Activated T-cell treated with anti-CD3 and anti-CD28 coated beads, Interleukin-2, amount 50 U/mL, for 24 hours (primary cell): ENCODE data around the gene CCKAR.

ENCODE experiments used
- DNase-seq: peaks from one replicate; pipeline ENCODE4 v3.0.0-alpha.2; 2020
- H3K27ac Mint-ChIP-seq: 2 replicates; pipeline ENCODE4 v1.8.0; 2020; ENCODE audit warnings: mild to moderate bottlenecking, mixed read lengths
- H3K27me3 Mint-ChIP-seq: 2 replicates; pipeline ENCODE4 v1.8.0; 2020; ENCODE audit warnings: mixed read lengths
- H3K36me3 Mint-ChIP-seq: 2 replicates; pipeline ENCODE4 v1.8.0; 2020; ENCODE audit warnings: low read depth, mixed read lengths
- H3K4me1 Mint-ChIP-seq: 2 replicates; pipeline ENCODE4 v1.8.0; 2020; ENCODE audit warnings: low read depth, mixed read lengths
- H3K4me3 Mint-ChIP-seq: 2 replicates; pipeline ENCODE4 v1.8.0; 2020; ENCODE audit warnings: mild to moderate bottlenecking, moderate library complexity, mixed read lengths
- H3K9me3 Mint-ChIP-seq: 2 replicates; pipeline ENCODE4 v1.8.0; 2020; ENCODE audit warnings: mixed read lengths

The CCKAR gene

GRCh38 chr4:26490111-26490959 lies at the start of gene CCKAR:
Gene CCKAR (minus strand): TSS chr4:26490484. CDS start chr4:26490267, 217 bp downstream.
- H3K27me3 Mint-ChIP-seq = peaks cover 11% of the 10 kb centered on the region
- H3K4me1 Mint-ChIP-seq = no peaks in the 10 kb centered on the region
- H3K9me3 Mint-ChIP-seq = no peaks in the 10 kb centered on the region
- H3K27ac Mint-ChIP-seq = no peak within 1 kb of the TSS
- H3K4me3 Mint-ChIP-seq = no peak within 1 kb of the TSS
- no peaks in the 10 kb centered on the region for H3K36me3 Mint-ChIP-seq
- DNase-seq = no peak

GRCh38 chr4:26533685-26534084 lies 43.4 kb upstream of the CCKAR start:
- DNase-seq = no peak
- Mint-ChIP-seq H3K9me3 (no peaks in the 10 kb centered on the region), H3K36me3 (no peaks in the 10 kb centered on the region), H3K27me3 (no peaks in the 10 kb centered on the region), H3K4me1 (no peaks in the 10 kb centered on the region), H3K4me3 (no peak overlapping the region), H3K27ac (no peak overlapping the region)

GRCh38 chr4:26531491-26532116 lies 41.3 kb upstream of the CCKAR start:
- no peak overlapping the region for H3K4me3 Mint-ChIP-seq
- no peaks in the 10 kb centered on the region for H3K27me3 Mint-ChIP-seq
- no peaks in the 10 kb centered on the region for H3K9me3 Mint-ChIP-seq
- no peak overlapping the region for H3K27ac Mint-ChIP-seq
- H3K4me1 Mint-ChIP-seq = no peaks in the 10 kb centered on the region
- DNase-seq = no peak
- H3K36me3 Mint-ChIP-seq = no peaks in the 10 kb centered on the region

GRCh38 chr4:26530099-26530498 lies 39.8 kb upstream of the CCKAR start:
- Mint-ChIP-seq H3K27me3 (no peaks in the 10 kb centered on the region), H3K27ac (no peak overlapping the region), H3K9me3 (no peaks in the 10 kb centered on the region), H3K36me3 (no peaks in the 10 kb centered on the region), H3K4me3 (no peak overlapping the region), H3K4me1 (no peaks in the 10 kb centered on the region)
- DNase-seq = no peak

GRCh38 chr4:26529479-26529878 lies 39.2 kb upstream of the CCKAR start:
- no peak for DNase-seq
- Mint-ChIP-seq H3K27ac (no peak overlapping the region), H3K4me1 (no peaks in the 10 kb centered on the region), H3K9me3 (no peaks in the 10 kb centered on the region), H3K27me3 (no peaks in the 10 kb centered on the region), H3K36me3 (no peaks in the 10 kb centered on the region), H3K4me3 (no peak overlapping the region)

- Mint-ChIP-seq H3K27me3 (peaks cover 9% of the 10 kb centered on the region), H3K36me3 (no peaks in the 10 kb centered on the region), H3K4me1 (no peaks in the 10 kb centered on the region), H3K4me3 (no peak overlapping the region), H3K27ac (no peak overlapping the region), H3K9me3 (no peaks in the 10 kb centered on the region)
- DNase-seq = no peak
These were observed 35.5 kb upstream of the CCKAR start for GRCh38 chr4:26525771-26526150.

GRCh38 chr4:26525136-26525770 lies 35.0 kb upstream of the CCKAR start:
- no peaks in the 10 kb centered on the region for H3K36me3 Mint-ChIP-seq
- no peak overlapping the region for H3K4me3 Mint-ChIP-seq
- H3K27ac Mint-ChIP-seq = no peak overlapping the region
- no peaks in the 10 kb centered on the region for H3K4me1 Mint-ChIP-seq
- H3K9me3 Mint-ChIP-seq = no peaks in the 10 kb centered on the region
- H3K27me3 Mint-ChIP-seq = peaks cover 9% of the 10 kb centered on the region
- no peak for DNase-seq

GRCh38 chr4:26524011-26524410 lies 33.7 kb upstream of the CCKAR start:
- Mint-ChIP-seq H3K27ac (no peak overlapping the region), H3K9me3 (no peaks in the 10 kb centered on the region), H3K36me3 (no peaks in the 10 kb centered on the region), H3K4me1 (no peaks in the 10 kb centered on the region), H3K4me3 (no peak overlapping the region), H3K27me3 (peaks cover 12% of the 10 kb centered on the region)
- no peak for DNase-seq

- Mint-ChIP-seq H3K27me3 (peaks cover 12% of the 10 kb centered on the region), H3K9me3 (no peaks in the 10 kb centered on the region), H3K27ac (no peak overlapping the region), H3K4me3 (no peak overlapping the region), H3K4me1 (no peaks in the 10 kb centered on the region), H3K36me3 (no peaks in the 10 kb centered on the region)
- no peak for DNase-seq
These were observed 32.2 kb upstream of the CCKAR start for GRCh38 chr4:26522478-26522877.

GRCh38 chr4:26520728-26521450 lies 30.6 kb upstream of the CCKAR start:
- Mint-ChIP-seq H3K27me3 (peaks cover 12% of the 10 kb centered on the region), H3K36me3 (no peaks in the 10 kb centered on the region), H3K9me3 (no peaks in the 10 kb centered on the region), H3K4me1 (no peaks in the 10 kb centered on the region), H3K4me3 (no peak overlapping the region), H3K27ac (no peak overlapping the region)
- DNase-seq = no peak

GRCh38 chr4:26515936-26516335 lies 25.7 kb upstream of the CCKAR start:
- no peak overlapping the region for H3K4me3 Mint-ChIP-seq

GRCh38 chr4:26510334-26510964 lies 20.2 kb upstream of the CCKAR start:
- no peaks in the 10 kb centered on the region for H3K27me3 Mint-ChIP-seq
- H3K36me3 Mint-ChIP-seq = no peaks in the 10 kb centered on the region

More at GRCh38 chr4:26515936-26516335, 25.7 kb upstream of the CCKAR start:
- no peaks in the 10 kb centered on the region for H3K9me3 Mint-ChIP-seq
- H3K27ac Mint-ChIP-seq = no peak overlapping the region
- H3K4me1 Mint-ChIP-seq = no peaks in the 10 kb centered on the region
- H3K27me3 Mint-ChIP-seq = peaks cover 3% of the 10 kb centered on the region
- H3K36me3 Mint-ChIP-seq = no peaks in the 10 kb centered on the region
- no peak for DNase-seq

GRCh38 chr4:26509681-26510333 lies 19.5 kb upstream of the CCKAR start:
- no peaks in the 10 kb centered on the region for H3K27me3 Mint-ChIP-seq
- no peaks in the 10 kb centered on the region for H3K9me3 Mint-ChIP-seq
- H3K4me3 Mint-ChIP-seq = no peak overlapping the region
- no peak overlapping the region for H3K27ac Mint-ChIP-seq
- H3K36me3 Mint-ChIP-seq = no peaks in the 10 kb centered on the region
- no peak for DNase-seq
- no peaks in the 10 kb centered on the region for H3K4me1 Mint-ChIP-seq

More at GRCh38 chr4:26510334-26510964, 20.2 kb upstream of the CCKAR start:
- no peak overlapping the region for H3K27ac Mint-ChIP-seq
- no peaks in the 10 kb centered on the region for H3K4me1 Mint-ChIP-seq
- DNase-seq = no peak
- no peak overlapping the region for H3K4me3 Mint-ChIP-seq
- H3K9me3 Mint-ChIP-seq = no peaks in the 10 kb centered on the region

- Mint-ChIP-seq H3K36me3 (no peaks in the 10 kb centered on the region), H3K9me3 (no peaks in the 10 kb centered on the region), H3K27me3 (no peaks in the 10 kb centered on the region), H3K27ac (no peak overlapping the region), H3K4me3 (no peak overlapping the region), H3K4me1 (no peaks in the 10 kb centered on the region)
- DNase-seq = no peak
These were observed 17.0 kb upstream of the CCKAR start for GRCh38 chr4:26507286-26507685.
